HUES48 (cell line): ENCODE measurements around the gene AMN1.
"Not testable (repeated sequence)": the region's sequence is repeated elsewhere in the genome, so short reads cannot be mapped to it uniquely, and the experiment has no call there.

Experiments
- H3K27ac ChIP-seq: one replicate; pipeline ENCODE4 v1.7.0; 2013; ENCODE audit warnings: low read depth, low read length, inconsistent platforms
- H3K27me3 ChIP-seq: 2 replicates; pipeline ENCODE4 v1.6.1; 2013; ENCODE audit warnings: mild to moderate bottlenecking, low read length; ENCODE audit not compliant: control insufficient read depth, insufficient read depth
- H3K36me3 ChIP-seq: 2 replicates; pipeline ENCODE4 v1.6.1; 2013; ENCODE audit warnings: low read length; ENCODE audit not compliant: control insufficient read depth, insufficient read depth
- H3K4me1 ChIP-seq: 2 replicates; pipeline ENCODE4 v1.6.1; 2013; ENCODE audit warnings: mild to moderate bottlenecking, low read length; ENCODE audit not compliant: control insufficient read depth, insufficient read depth
- H3K4me3 ChIP-seq: 2 replicates; pipeline ENCODE4 v1.5.1; 2013; ENCODE audit warnings: mild to moderate bottlenecking, low read depth, low read length
- H3K9ac ChIP-seq: 2 replicates; pipeline ENCODE4 v1.6.1; 2013; ENCODE audit warnings: mild to moderate bottlenecking, low read depth, low read length, moderate library complexity
- H3K9me3 ChIP-seq: 2 replicates; pipeline ENCODE4 v1.6.1; 2013; ENCODE audit warnings: low read length; ENCODE audit not compliant: control insufficient read depth, insufficient read depth

Gene AMN1

DNA sequence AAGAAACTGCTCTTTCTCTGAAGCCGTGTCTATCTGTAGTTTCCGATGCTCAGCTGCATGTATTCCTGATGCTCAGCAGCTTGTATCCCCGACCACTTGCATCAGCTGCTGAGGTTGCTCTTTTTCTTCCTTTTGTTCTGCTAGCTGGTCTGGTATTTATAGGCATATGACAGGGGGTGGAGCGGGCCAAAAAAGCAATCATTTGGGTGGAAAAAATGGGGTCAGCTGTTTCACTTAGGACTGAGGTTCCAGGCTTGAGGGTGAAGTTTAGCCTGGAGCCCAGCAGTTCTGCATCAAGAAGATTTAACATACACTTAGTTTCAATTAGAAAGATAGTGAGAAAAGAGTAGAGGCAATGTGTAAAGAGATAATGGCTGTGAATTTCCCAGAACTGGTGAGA lies 23.6 kb upstream of the AMN1 start:
- Histone ChIP-seq H3K27ac (no peak overlapping the region), H3K4me3 (no peak overlapping the region), H3K9me3 (no peaks in the 10 kb centered on the region), H3K9ac (no peak overlapping the region), H3K4me1 (peaks cover 16% of the 10 kb centered on the region), H3K27me3 (no peaks in the 10 kb centered on the region), H3K36me3 (no peaks in the 10 kb centered on the region)

DNA sequence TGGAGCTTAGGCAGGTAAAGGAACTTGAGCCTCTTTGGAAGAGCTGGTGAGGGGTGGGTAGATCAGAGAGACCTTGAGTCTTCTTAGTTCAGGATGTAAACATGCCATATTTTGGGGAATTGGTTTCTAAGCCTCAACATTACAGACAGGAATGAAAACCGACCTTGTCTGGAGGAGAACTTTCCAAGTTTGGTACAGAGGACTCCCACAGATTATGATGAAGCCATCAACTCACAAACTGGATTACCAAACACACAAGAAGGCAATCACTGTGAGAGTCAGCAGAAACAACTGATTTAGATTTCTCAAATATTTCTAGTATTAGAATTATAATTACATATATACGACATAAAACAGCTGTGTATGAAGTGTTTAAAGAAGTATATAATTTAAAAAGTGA lies 22.3 kb upstream of the AMN1 start:
- Histone ChIP-seq H3K36me3 (no peaks in the 10 kb centered on the region), H3K4me1 (peaks cover 16% of the 10 kb centered on the region), H3K27me3 (no peaks in the 10 kb centered on the region), H3K27ac (no peak overlapping the region), H3K9ac (no peak overlapping the region), H3K9me3 (no peaks in the 10 kb centered on the region), H3K4me3 (no peak overlapping the region)

DNA sequence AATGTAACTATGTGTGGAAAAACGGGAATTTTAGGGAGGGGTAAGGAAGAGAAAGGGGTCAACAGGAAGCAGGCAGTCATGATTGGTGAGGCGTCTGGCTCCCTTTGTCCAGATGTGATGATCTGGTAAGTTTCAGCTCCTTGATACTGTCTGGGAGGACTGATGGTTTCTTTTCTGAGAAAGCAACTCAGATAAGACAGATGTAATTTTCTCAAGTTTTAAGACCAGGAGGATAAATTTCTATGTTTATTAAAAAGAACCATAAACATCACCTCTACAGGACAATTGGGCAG lies 21.9 kb upstream of the AMN1 start:
- Histone ChIP-seq H3K4me3 (no peak overlapping the region), H3K27ac (no peak overlapping the region), H3K4me1 (peaks cover 16% of the 10 kb centered on the region)

DNA sequence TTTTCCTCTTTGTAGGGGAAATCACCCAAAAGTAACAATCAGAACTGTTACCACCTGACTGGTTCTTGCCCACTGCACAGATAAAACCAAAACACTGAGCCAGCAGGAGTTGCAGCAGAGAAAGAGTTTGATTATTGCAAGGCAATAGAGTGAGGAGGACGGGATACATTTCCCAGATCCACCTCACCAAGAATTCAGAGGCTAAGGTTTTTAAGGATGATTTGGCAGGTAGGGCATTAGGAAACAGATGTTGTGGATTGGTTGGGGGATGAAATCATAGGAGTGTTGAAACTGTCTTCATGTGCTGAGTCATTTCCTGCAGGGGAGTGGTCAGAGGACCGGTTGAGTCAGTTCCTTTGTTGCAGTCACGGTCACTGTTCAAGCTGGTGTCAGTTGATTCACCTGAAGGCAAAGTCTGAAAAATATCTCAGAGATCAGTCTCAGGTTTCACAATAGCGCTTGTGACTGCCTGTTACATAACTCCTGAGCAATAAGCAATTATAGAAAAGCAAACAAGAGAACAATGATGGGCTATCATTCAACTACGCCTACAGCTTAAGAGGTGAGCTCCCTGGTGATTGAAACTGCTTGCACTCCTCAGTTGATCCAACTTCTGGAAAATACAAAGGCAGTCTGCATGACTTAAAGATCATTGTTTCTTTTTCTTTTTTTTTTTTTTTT lies 20.3 kb upstream of the AMN1 start:
- H3K4me3 ChIP-seq: peak overlapping the region; percentile 18; the same call in 1 of the 2 replicates
- peak overlapping the region; percentile 83 for H3K27ac ChIP-seq
- peaks cover 13% of the 10 kb centered on the region for H3K4me1 ChIP-seq
- peak overlapping the region; percentile 57; the same call in 1 of the 2 replicates for H3K9ac ChIP-seq
- no peaks in the 10 kb centered on the region for H3K9me3 ChIP-seq
- H3K36me3 ChIP-seq: no peaks in the 10 kb centered on the region
- H3K27me3 ChIP-seq: no peaks in the 10 kb centered on the region

More for the DNA sequence above, 21.9 kb upstream of the AMN1 start:
- H3K27me3 ChIP-seq: no peaks in the 10 kb centered on the region
- H3K36me3 ChIP-seq: no peaks in the 10 kb centered on the region
- H3K9ac ChIP-seq: no peak overlapping the region
- H3K9me3 ChIP-seq: no peaks in the 10 kb centered on the region

DNA sequence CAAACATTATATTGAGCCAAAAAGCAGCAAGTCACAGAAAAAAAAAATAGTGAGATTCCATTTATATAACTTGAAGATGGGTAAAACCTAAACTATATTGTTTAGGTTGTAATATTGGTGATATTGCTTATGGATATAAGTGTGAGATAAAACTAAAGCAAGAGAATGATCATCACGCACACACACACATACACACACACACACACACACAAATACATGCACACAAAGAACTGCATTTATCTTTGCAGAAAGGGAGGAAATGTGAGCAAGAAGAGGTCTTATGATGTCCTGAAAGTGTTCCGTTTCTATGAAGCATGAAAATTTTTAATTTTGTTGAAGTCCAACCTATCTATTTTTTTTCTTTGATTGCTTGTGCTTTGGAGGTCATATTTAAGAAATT lies 16.4 kb upstream of the AMN1 start:
- no peak overlapping the region for H3K27ac ChIP-seq

DNA sequence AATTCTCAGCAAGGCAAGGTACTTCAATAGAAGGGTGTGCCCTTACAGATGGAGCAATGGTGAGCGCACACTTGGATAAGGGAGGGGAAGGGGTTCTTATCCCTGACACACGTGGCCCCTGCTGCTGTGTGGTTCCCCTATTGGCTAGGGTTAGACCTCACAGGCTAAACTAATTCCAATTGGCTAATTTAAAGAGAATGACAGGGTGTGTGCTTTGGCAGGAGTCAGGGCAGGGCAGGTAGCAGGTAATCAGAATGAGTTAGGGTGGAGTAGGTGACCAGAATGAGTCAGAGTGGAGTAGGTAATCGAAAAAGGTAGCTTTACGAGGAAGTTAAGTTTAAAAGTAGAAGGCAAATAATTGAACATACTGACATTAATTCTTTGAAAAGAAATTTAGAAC lies 15.5 kb upstream of the AMN1 start:
- H3K36me3 ChIP-seq, H3K27me3 ChIP-seq, H3K9me3 ChIP-seq, H3K4me3 ChIP-seq, H3K9ac ChIP-seq, H3K27ac ChIP-seq, H3K4me1 ChIP-seq: not testable (repeated sequence)

More for the DNA sequence above, 16.4 kb upstream of the AMN1 start:
- H3K27me3 ChIP-seq: no peaks in the 10 kb centered on the region
- H3K9ac ChIP-seq: no peak overlapping the region
- no peaks in the 10 kb centered on the region for H3K36me3 ChIP-seq
- H3K4me1 ChIP-seq: peaks cover 7% of the 10 kb centered on the region
- no peaks in the 10 kb centered on the region for H3K9me3 ChIP-seq
- no peak overlapping the region for H3K4me3 ChIP-seq

DNA sequence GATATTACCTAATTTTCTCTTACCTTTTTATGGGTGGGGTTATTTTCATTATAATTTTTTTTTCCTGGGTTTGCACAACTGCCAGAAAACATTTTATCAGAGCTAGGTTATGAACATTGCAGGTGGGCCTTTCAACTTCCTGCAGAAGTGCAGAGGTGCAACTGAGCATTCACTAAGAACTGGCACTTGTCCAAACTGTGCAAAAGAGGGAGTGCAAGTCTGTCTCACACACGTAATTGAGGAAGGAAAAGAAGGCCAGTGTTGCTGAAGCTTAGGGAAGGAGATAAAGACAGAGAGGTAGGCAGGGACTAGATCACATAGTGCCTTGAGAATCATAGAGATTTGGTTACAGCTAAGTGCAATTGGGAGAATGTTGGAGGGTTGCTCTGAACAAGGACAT lies 14.1 kb upstream of the AMN1 start:
- Histone ChIP-seq H3K27ac (no peak overlapping the region), H3K9me3 (no peaks in the 10 kb centered on the region), H3K36me3 (no peaks in the 10 kb centered on the region), H3K27me3 (no peaks in the 10 kb centered on the region), H3K4me1 (no peaks in the 10 kb centered on the region), H3K4me3 (no peak overlapping the region), H3K9ac (no peak overlapping the region)

DNA sequence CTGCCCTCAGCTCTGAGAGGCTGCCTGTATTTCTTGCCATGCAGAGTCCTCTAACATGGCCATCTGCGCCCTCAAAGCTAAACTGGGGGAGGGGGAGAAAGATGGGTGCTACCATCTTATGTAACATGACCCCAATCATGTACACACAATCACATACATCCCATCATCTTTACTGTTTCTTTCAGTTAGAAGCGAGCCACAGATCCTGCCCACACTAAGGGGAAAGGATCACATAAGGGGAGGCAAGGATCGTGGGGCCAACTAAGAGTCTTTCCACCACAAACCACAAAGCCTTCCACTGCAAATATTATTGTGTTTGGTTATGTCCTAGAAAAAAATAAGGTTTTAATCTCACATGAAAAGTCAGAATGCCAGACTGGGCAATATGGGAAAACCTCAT lies 11.8 kb upstream of the AMN1 start:
- Histone ChIP-seq H3K27ac (no peak overlapping the region), H3K9me3 (no peaks in the 10 kb centered on the region), H3K27me3 (no peaks in the 10 kb centered on the region), H3K4me1 (no peaks in the 10 kb centered on the region), H3K9ac (no peak overlapping the region), H3K36me3 (no peaks in the 10 kb centered on the region), H3K4me3 (no peak overlapping the region)

DNA sequence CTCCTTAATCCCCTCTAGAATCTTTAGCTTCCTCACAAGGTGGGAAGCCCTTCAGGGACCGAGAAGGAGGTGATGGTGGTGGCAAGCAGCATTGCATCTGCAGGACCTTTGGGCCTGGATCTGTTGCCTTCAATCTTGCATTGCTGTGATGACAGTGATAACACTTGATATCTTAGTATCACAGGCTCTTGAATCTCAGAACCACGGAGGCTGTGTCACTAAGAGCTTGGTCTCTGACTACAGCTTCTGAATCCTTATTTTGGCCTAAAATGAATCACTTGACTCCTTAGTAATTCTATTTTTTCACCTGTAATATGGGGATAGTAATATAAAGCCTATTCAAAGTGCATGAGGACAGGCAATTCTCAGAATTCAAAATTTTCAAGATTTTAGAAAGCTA lies 8.9 kb upstream of the AMN1 start:
- Histone ChIP-seq H3K27ac (no peak overlapping the region), H3K4me3 (no peak overlapping the region), H3K4me1 (peaks cover 11% of the 10 kb centered on the region), H3K9ac (no peak overlapping the region), H3K36me3 (no peaks in the 10 kb centered on the region), H3K27me3 (no peaks in the 10 kb centered on the region), H3K9me3 (no peaks in the 10 kb centered on the region)

DNA sequence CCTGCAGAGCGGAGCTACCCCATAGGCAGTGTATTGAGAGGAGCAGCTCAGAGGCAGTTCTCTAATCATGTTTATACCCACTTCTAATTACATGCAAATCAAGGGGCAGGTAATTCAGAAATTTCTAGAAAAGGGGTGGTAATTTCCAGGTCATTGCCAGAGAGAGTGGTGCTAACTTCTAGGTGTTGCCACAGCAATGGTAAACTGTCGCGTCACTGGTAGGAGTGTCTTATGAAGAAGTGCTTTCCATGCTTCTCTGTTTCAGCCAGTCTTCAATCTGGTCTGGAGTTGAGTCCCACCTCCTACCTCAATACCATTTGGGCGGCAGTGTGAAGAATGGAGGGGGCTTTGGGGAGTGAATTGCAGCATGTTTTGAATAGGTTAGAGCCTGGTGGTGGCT lies 8.5 kb upstream of the AMN1 start:
- H3K27ac ChIP-seq: no peak overlapping the region
- no peak overlapping the region for H3K9ac ChIP-seq
- no peak overlapping the region for H3K4me3 ChIP-seq
- H3K9me3 ChIP-seq: no peaks in the 10 kb centered on the region
- peaks cover 14% of the 10 kb centered on the region for H3K4me1 ChIP-seq
- H3K36me3 ChIP-seq: no peaks in the 10 kb centered on the region
- H3K27me3 ChIP-seq: no peaks in the 10 kb centered on the region

DNA sequence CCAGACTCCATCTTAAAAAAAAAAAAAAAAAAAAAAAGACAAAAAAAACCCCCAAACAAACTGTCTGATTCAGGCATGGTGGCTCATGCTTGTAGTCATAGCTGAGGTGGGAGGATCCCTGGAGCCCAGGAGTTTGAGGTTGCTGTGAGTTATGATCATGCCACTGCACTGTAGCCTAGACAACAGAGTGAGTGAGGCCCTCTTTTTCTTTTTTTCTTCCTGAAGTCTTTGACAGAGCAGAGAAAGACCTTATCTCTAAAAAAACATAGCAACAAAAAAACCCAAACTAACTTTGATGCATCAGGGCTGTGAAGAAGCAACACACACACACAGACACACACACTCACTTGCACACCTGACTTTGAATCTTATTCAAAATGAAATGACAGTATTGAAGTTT lies 7.7 kb upstream of the AMN1 start:
- H3K36me3 ChIP-seq: no peaks in the 10 kb centered on the region
- H3K9me3 ChIP-seq: no peaks in the 10 kb centered on the region
- no peaks in the 10 kb centered on the region for H3K27me3 ChIP-seq
- no peak overlapping the region for H3K4me3 ChIP-seq
- peaks cover 20% of the 10 kb centered on the region for H3K4me1 ChIP-seq
- H3K9ac ChIP-seq: no peak overlapping the region
- no peak overlapping the region for H3K27ac ChIP-seq
